SH-SY5Y (cell line): ENCODE results near the gene FSCB.

Experiments used
- GATA2 ChIP-seq: IDR thresholded peaks from 2 replicates; pipeline ENCODE4 v1.6.1; 2011; ENCODE audit warnings: mild to moderate bottlenecking, low read depth, low read length
- GATA3 ChIP-seq: IDR thresholded peaks from 2 replicates; pipeline ENCODE4 v1.6.1; 2011; ENCODE audit warnings: low read depth, mild to moderate bottlenecking, low read length, moderate library complexity

DNA sequence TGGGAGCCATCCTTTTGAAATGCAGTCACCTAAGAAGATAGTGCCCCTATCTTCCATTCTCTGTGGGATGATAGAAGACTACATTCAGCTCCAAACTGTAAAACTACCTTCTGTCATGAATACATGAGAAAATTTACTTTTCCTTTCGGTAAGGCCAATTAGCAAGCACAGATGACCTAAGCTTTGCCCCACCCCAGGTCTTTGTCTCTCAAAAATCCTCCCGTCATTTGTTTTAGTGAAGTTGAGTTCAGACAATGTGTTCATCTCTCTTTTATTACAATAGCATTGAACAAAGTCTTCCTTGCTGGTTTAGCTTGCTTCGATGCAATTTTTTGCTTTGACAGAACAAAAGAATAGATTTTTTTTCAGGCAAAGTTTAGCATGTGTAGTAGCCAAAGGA is 18.2 kb upstream of the FSCB start:
- TF ChIP-seq GATA2 (no peak), GATA3 (no peak)
